CD14-positive monocyte (primary cell): ENCODE data around the gene SDCBP2. TPM values are rescaled to one million over a fixed set of nuclear protein-coding genes. Genes with fewer than 3 reads are reported as not detected.

Source experiments
- DNase-seq, 3 donors: peaks; one replicate each; pipeline ENCODE4 v3.0.0-alpha.2; 2011 to 2022
- H2AFZ ChIP-seq: 2 replicates; pipeline ENCODE4 v1.6.0; 2012; ENCODE audit warnings: mild to moderate bottlenecking, low read depth, low read length, inconsistent platforms; ENCODE audit not compliant: insufficient read depth, poor library complexity, severe bottlenecking
- H3K27ac ChIP-seq, 2 donors: 1 replicate in 1 of 2; 2 replicates in 1 of 2; pipeline ENCODE4 v1.5.1; 2012 to 2013; ENCODE audit warnings: low read length in 2 of 2, control low read depth in 1 of 2, inconsistent platforms in 1 of 2, low read depth in 1 of 2, mild to moderate bottlenecking in 1 of 2
- H3K27me3 ChIP-seq, 2 donors: one replicate each; pipeline versions ENCODE4 v1.6.0 to v1.6.1; 2011 to 2013; ENCODE audit warnings: low read length in 2 of 2; ENCODE audit not compliant: control insufficient read depth in 2 of 2, insufficient read depth in 2 of 2
- H3K36me3 ChIP-seq, 2 donors: replicated peaks in 1 of 2; 1 replicate in 1 of 2; 2 replicates in 1 of 2; pipeline versions ENCODE4 v1.5.1 to v1.6.1; 2012 to 2013; ENCODE audit warnings: low read length in 2 of 2, control low read depth in 1 of 2, inconsistent platforms in 1 of 2, mild to moderate bottlenecking in 1 of 2; ENCODE audit not compliant: insufficient read depth in 2 of 2, control insufficient read depth in 1 of 2
- H3K4me1 ChIP-seq, 2 donors: 1 replicate in 1 of 2; 2 replicates in 1 of 2; pipeline versions ENCODE4 v1.5.1 to v1.6.1; 2012 to 2013; ENCODE audit warnings: low read length in 2 of 2, control low read depth in 1 of 2, inconsistent platforms in 1 of 2, mild to moderate bottlenecking in 1 of 2, moderate library complexity in 1 of 2; ENCODE audit not compliant: insufficient read depth in 2 of 2, control insufficient read depth in 1 of 2
- H3K4me2 ChIP-seq: replicated peaks from 2 replicates; pipeline ENCODE3; 2012; ENCODE audit warnings: low read length, moderate library complexity, mild to moderate bottlenecking; ENCODE audit not compliant: poor library complexity, severe bottlenecking; ENCODE audit errors: extremely low read depth
- H3K4me3 ChIP-seq, 3 experiments: fragments of 200-600 bp in 1 of 3; sonication (generic) in 1 of 3; replicated peaks in 1 of 3; 1 replicate in 2 of 3; 2 replicates in 1 of 3; pipeline ENCODE4 v1.5.1; 2011 to 2013; ENCODE audit warnings: low read length in 3 of 3, mild to moderate bottlenecking in 3 of 3, control low read depth in 2 of 3, low read depth in 2 of 3, inconsistent platforms in 1 of 3, moderate library complexity in 1 of 3
- H3K79me2 ChIP-seq: 2 replicates; pipeline ENCODE4 v1.6.0; 2012; ENCODE audit warnings: mild to moderate bottlenecking, control low read depth, inconsistent platforms, low read length, moderate library complexity; ENCODE audit not compliant: insufficient read depth
- H3K9ac ChIP-seq: 2 replicates; pipeline ENCODE4 v1.6.0; 2017; ENCODE audit warnings: low read length, mild to moderate bottlenecking; ENCODE audit not compliant: insufficient read depth, poor library complexity, severe bottlenecking
- H3K9me3 ChIP-seq, 2 donors: replicated peaks in 1 of 2; 1 replicate in 1 of 2; 2 replicates in 1 of 2; pipeline versions ENCODE4 v1.5.1 to v1.6.1; 2012 to 2013; ENCODE audit warnings: low read length in 2 of 2, control low read depth in 1 of 2; ENCODE audit not compliant: control insufficient read depth in 1 of 2, insufficient read depth in 1 of 2
- H4K20me1 ChIP-seq: 2 replicates; pipeline ENCODE4 v1.6.0; 2012; ENCODE audit warnings: mild to moderate bottlenecking, low read length, control low read depth, moderate library complexity; ENCODE audit not compliant: insufficient read depth
- H3K27ac Mint-ChIP-seq, 7 donors: one replicate each; pipeline ENCODE4 v1.8.0; 2020; ENCODE audit warnings: mild to moderate bottlenecking in 7 of 7, mixed read lengths in 7 of 7, moderate library complexity in 6 of 7, inconsistent platforms in 2 of 7
- H3K27me3 Mint-ChIP-seq, 3 donors: one replicate each; pipeline ENCODE4 v1.8.0; 2021 to 2022; ENCODE audit warnings: low read depth in 3 of 3, mild to moderate bottlenecking in 3 of 3, mixed read lengths in 3 of 3, moderate library complexity in 3 of 3, inconsistent platforms in 1 of 3
- H3K36me3 Mint-ChIP-seq, 2 donors: one replicate each; pipeline ENCODE4 v1.8.0; 2020; ENCODE audit warnings: mixed read lengths in 2 of 2, inconsistent platforms in 1 of 2, mild to moderate bottlenecking in 1 of 2
- H3K4me1 Mint-ChIP-seq: one replicate; pipeline ENCODE4 v1.8.0; 2020; ENCODE audit warnings: mild to moderate bottlenecking, mixed read lengths
- H3K4me3 Mint-ChIP-seq, 2 donors: one replicate each; pipeline ENCODE4 v1.8.0; 2020; ENCODE audit warnings: mild to moderate bottlenecking in 2 of 2, mixed read lengths in 2 of 2, moderate library complexity in 1 of 2
- H3K9me3 Mint-ChIP-seq, 7 donors: one replicate each; pipeline ENCODE4 v1.8.0; 2020 to 2022; ENCODE audit warnings: mixed read lengths in 7 of 7, mild to moderate bottlenecking in 6 of 7, moderate library complexity in 6 of 7, inconsistent platforms in 2 of 7
- WGBS: methylation state at CpG from one replicate; pipeline ENCODE4 v1.1.5; 2013; ENCODE audit warnings: missing lambda C conversion rate; ENCODE audit not compliant: insufficient coverage; 5-methylcytosine and 5-hydroxymethylcytosine counted together
- intact Hi-C, 2 donors: fragments of 100-400 bp; cut with micrococcal nuclease; formaldehyde crosslinking; loops; one replicate each; pipeline versions ENCODE4 v1.15.0 to v1.15.1; 2023
- polyA plus RNA-seq, 3 donors: library from polyadenylated mRNA; depleted of rRNA in 1 of 3; unstranded in 2 of 3; stranded (reverse) in 1 of 3; fragments of 300-500 nt in 2 of 3; fragments of >200 nt in 1 of 3; fragmentation: Illumina TruSeq in 2 of 3; gene quantifications; 1 replicate in 2 of 3; 2 replicates in 1 of 3; pipeline ENCODE4 v1.2.3, GENCODE V29; 2012 to 2021
- TF ChIP-seq, protein P1 (sequence below): fragments of 200-600 bp; IDR thresholded peaks from one replicate; pipeline ENCODE4 v1.8.0; 2022; ENCODE audit warnings: antibody characterized with exemption, mild to moderate bottlenecking

SDCBP2 gene
- polyA plus RNA-seq, 3 donors = 0.69 to 1.0 (median 0.71) TPM

DNA sequence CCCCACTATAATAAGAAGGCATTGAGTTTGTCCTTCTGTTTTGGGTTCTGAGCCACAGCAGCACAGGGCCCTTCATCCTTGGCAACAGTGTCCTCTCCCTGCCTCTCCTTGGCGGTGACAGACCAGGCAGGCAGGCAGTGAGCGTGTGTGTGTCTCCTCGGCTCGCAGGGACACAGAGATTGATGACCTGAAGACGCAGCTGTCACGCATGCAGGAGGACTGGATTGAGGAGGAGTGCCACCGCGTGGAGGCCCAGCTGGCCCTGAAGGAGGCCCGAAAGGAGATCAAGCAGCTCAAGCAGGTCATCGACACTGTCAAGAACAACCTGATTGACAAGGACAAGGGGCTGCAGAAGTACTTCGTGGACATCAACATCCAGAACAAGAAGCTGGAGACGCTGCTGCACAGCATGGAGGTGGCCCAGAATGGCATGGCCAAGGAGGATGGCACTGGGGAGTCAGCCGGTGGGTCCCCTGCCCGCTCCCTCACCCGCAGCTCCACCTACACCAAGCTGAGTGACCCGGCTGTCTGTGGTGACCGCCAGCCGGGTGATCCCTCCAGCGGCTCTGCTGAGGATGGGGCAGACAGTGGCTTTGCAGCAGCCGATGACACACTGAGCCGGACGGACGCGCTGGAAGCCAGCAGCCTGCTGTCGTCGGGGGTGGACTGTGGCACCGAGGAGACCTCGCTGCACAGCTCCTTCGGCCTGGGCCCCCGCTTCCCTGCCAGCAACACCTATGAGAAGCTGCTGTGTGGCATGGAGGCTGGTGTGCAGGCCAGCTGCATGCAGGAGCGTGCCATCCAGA, 24.0 kb downstream of the SDCBP2 start:
- Mint-ChIP-seq H3K4me1 (peaks cover 7% of the 10 kb centered on the region), H3K36me3 (no peaks in the 10 kb centered on the region), H3K4me3 (no peak overlapping the region), H3K9me3 (no peaks in the 10 kb centered on the region), H3K27me3 (peaks cover 1 to 3% (median 3%) of the 10 kb centered on the region in 3 donors), H3K27ac (peak overlapping the region in 1 of 7 donors; percentile 64)
- Histone ChIP-seq H3K4me1 (peaks cover 0 to 8% of the 10 kb centered on the region in 2 donors), H3K27me3 (no peaks in the 10 kb centered on the region), H3K27ac (no peak overlapping the region), H3K9ac (no peak overlapping the region), H3K4me3 (no peak overlapping the region), H3K9me3 (no peaks in the 10 kb centered on the region), H4K20me1 (no peaks in the 10 kb centered on the region), H2AFZ (no peak overlapping the region), H3K4me2 (no peak overlapping the region), H3K36me3 (no peaks in the 10 kb centered on the region), H3K79me2 (no peaks in the 10 kb centered on the region)
- TF ChIP-seq, protein P1, sequence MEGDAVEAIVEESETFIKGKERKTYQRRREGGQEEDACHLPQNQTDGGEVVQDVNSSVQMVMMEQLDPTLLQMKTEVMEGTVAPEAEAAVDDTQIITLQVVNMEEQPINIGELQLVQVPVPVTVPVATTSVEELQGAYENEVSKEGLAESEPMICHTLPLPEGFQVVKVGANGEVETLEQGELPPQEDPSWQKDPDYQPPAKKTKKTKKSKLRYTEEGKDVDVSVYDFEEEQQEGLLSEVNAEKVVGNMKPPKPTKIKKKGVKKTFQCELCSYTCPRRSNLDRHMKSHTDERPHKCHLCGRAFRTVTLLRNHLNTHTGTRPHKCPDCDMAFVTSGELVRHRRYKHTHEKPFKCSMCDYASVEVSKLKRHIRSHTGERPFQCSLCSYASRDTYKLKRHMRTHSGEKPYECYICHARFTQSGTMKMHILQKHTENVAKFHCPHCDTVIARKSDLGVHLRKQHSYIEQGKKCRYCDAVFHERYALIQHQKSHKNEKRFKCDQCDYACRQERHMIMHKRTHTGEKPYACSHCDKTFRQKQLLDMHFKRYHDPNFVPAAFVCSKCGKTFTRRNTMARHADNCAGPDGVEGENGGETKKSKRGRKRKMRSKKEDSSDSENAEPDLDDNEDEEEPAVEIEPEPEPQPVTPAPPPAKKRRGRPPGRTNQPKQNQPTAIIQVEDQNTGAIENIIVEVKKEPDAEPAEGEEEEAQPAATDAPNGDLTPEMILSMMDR = no peak
- WGBS = 95% methylated on average over 30 of the region's 31 CpGs
- intact Hi-C loops = no loop called here
- no peak for DNase-seq

GRCh38 chr20:1302685-1303541, 26.0 kb downstream of the SDCBP2 start:
- Histone ChIP-seq H2AFZ (no peak overlapping the region), H3K4me1 (peaks cover 0 to 8% of the 10 kb centered on the region in 2 donors), H4K20me1 (no peaks in the 10 kb centered on the region), H3K9me3 (no peaks in the 10 kb centered on the region), H3K36me3 (no peaks in the 10 kb centered on the region), H3K4me3 (no peak overlapping the region), H3K27me3 (no peaks in the 10 kb centered on the region), H3K4me2 (no peak overlapping the region), H3K9ac (no peak overlapping the region), H3K27ac (no peak overlapping the region), H3K79me2 (no peaks in the 10 kb centered on the region)
- Mint-ChIP-seq H3K4me1 (peaks cover 7% of the 10 kb centered on the region), H3K4me3 (no peak overlapping the region), H3K27ac (peak overlapping the region in 4 of 7 donors; percentile 14 to 82 (median 31)), H3K9me3 (no peaks in the 10 kb centered on the region), H3K36me3 (no peaks in the 10 kb centered on the region), H3K27me3 (peaks cover 1 to 3% (median 3%) of the 10 kb centered on the region in 3 donors)
- intact Hi-C loops = no loop called here
- peak in 1 of 3 donors; percentile 7 for DNase-seq
- WGBS = 80% methylated on average over 5 of the region's 12 CpGs
- TF ChIP-seq, protein P1 = no peak
